GM11168 (cell line): Measurements from ENCODE around the gene MBOAT2.
"Not testable (repeated sequence)": the region's sequence is repeated elsewhere in the genome, so short reads cannot be mapped to it uniquely, and the experiment has no call there.

ENCODE experiments used
- in situ Hi-C: fragments of 300-500 bp; cut with MboI; formaldehyde crosslinking; loops from one replicate; pipeline ENCODE4 v1.12.0; 2022; ENCODE audit warnings: low sequenced_read_pairs; ENCODE audit not compliant: unreplicated experiment

Gene MBOAT2

DNA sequence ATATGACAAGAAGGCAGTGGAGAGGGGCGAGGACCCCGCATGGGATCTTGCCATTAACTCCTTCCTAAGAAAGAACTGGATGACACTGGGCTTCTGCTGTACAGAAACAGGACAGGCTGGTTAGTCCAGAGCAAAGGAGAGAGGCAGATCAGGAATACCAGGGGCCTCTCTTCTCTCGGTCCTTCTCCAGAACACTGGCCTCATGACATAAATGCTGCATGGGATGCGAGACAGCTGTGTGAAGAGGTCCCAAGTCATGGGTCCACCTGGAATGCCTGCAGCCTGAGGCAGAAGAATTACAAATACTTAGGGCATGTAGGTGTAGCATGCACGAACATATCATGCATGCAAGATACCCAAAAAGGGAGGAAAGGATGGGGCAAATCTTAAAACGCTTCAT is 9.1 kb downstream of the MBOAT2 start:
- in situ Hi-C loops = no loop called here

GRCh38 chr2:8993902-8994278 is 9.6 kb downstream of the MBOAT2 start:
- in situ Hi-C loops = no loop called here

DNA sequence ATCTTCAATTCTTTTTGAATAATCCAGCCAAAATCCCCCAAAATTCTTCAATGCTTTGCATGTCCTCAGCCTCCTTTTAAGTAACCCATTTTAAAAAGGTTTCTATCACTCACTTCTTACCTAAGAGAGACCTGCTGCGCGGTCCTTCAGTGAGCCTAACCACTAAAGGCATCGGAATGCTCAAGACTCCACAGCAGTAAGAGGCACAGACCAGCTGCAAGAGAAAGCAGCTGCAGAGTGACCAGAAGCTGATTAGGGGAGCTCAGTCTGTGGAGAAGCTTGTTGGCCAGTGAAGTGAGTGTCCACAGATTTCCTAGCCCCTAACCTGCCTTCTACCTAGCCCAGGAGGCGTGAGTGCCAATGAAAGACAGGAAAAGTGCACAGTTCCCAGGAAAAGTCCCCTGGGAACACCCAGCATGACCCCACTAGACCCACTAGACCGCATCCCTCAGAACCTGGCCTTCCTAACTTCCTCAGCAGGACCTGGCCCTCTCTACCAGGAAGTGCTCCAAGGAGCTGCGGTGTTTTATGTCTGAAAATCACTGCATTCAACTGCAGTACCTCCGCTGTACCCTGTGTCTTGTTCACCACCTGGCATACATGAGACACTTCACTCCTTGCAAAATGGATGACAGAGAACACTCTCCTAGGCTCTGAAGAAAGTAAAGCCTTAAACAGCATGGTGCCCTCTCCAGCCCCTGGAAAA is 10.1 kb downstream of the MBOAT2 start:
- in situ Hi-C loops = no loop called here

GRCh38 chr2:8992643-8993042 is 10.8 kb downstream of the MBOAT2 start:
- in situ Hi-C loops = no loop called here

GRCh38 chr2:8989536-8990079 is 13.9 kb downstream of the MBOAT2 start:
- in situ Hi-C loops = no loop called here

GRCh38 chr2:8987410-8987809 is 16.1 kb downstream of the MBOAT2 start:
- in situ Hi-C loops = no loop called here

- in situ Hi-C loops = no loop called here
Measured at GRCh38 chr2:8986327-8986976, 17.0 kb downstream of the MBOAT2 start.

DNA sequence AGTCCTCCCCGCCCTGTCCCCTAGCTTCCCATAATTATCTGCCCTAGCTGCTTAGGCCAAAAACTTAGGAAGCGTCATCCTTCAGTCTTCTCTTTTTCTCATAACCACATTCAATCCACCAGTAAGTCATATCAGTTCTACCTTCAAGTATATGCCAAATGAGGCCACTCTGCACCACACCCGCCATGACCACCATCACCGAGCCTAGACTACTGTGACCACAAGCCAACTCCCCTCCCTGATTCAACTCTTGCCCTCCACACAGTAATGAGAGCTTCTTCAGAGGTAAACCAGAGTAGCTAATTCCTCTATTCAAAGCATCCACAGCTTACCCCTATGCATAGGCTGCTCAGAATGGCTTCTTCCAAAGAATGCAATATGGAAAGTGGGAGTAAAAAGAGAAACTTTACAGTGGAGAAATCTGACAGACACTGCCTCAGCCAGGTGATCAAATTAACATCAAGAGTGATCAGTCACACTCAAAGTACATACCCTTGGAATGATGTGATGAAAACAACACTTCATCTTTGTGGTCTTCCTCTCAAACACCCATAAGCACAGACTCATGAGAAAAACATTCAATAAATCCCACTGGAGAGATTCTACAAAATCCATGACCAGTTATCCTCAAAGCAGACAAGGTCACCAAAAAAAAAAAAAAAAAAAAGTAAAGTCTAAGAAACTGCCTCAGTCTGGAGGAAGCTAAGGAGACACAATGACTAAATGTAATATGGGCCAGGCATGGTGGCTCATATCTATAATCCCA is 17.7 kb downstream of the MBOAT2 start:
- in situ Hi-C loops = no loop called here

DNA sequence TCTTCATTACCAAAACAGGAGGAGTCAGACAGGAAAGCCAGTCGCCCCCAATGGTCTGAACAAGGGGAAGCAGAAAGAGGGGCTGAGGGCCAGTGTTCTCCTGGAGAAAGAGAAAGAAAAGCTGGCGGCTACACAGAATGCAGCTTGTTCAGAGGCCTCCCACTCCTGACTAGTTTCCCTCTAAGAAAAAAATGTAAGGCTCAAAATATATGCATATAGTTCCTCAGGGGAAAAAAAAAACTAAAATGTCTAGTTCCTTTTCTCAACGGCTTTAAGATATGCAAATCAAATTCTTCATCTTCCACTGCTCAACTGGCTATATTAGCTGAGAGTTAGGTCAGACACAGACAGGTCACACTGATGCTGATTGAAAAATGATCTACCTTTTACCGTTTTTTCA is 18.6 kb downstream of the MBOAT2 start:
- in situ Hi-C loops = no loop called here

DNA sequence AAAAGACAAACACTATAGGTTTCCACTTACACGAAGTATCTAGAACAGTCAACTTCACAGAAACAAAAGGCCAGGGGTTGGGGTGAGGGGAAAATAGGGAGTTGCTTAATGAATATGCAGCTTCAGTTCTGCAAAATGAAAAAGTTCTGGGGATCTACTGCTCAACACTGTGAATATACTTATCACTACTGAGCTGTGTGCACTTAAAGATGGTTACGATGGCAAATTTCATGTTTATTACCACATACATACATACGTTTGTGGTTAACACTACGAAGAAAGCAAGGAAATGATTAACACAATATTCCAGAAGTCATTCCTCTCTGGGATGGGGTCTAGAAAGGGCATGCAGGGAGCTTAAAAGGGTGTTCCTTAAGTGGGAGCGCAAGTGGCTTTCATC is 19.3 kb downstream of the MBOAT2 start:
- in situ Hi-C loops = no loop called here

DNA sequence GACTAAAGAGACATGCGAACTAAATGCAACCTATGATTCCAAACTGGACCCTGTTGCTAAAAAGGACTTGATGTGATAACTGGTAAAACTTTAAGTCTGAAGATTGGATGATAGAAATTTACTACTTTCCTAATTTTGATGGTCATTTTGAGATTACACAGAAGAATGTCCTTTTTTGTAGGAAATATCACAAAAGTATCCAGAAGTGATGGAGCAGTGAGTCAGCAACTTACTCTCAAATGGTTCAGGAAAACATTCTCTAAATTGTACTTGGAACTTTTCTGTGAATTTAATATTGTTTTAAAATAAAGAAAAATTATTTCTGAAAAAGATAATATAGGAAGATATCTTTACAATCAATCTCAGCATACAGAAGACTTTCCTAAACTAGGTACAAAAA is 19.9 kb downstream of the MBOAT2 start:
- in situ Hi-C loops = no loop called here

- in situ Hi-C loops = no loop called here
Measured at GRCh38 chr2:8981876-8982275, 21.6 kb downstream of the MBOAT2 start.

- in situ Hi-C loops = no loop called here
Measured at GRCh38 chr2:8980096-8980495, 23.4 kb downstream of the MBOAT2 start.

- in situ Hi-C loops = no loop called here
Measured at GRCh38 chr2:8977758-8978157, 25.7 kb downstream of the MBOAT2 start.

DNA sequence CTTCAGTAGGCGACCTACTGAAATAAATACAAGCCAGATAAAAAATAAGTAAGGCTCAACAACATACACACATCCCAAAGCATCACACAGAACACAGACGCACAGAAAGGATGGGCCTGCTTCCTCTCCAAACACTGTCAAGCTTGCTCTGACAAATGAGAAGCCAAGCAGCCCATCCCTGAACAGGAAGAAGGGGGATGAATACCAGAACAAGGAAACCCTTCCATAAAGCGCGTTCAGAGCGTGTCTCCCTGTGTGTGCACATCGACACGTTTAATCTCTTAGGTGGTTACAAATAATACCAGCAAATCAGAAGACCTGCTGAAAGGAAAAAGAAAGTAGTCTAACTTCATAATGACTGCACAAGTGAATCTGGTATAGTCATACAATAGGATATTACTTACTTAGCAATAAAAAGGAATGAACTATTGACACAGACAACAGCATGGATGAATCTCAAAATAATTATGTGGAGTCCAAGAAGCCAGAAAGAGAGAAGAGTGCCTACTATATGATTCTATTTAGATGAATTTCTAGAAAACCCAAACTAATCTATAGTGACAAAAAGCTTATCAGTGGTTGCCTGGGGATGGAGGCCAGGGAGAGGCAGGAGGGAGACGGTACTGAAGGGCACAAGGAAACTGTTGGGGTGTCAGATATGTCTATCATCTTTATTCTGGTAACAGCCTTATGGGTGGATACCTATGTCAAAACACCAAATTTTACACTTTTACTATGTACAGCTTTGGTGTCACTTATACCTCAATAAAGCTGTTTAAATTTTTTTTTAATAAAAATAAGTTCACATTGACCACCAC is 26.8 kb downstream of the MBOAT2 start:
- in situ Hi-C loops = no loop called here

DNA sequence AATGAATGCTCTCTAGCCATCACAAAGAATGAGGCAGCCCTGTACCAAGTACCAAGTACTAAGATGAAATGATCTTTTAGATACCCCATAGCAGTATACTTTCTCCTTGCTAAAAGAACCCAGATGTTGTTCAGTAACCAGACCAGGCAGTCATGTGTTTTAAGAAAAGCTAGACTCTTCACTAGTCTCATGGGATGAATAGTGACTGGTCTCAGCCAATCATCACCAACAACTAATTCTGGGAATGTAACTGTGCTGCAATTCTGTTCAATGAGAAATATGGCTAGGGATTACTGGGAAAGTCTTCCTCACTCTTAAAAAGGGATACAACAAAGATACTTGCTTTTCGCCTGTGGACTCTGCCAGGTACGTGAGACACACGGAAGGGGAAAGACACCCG is 29.5 kb downstream of the MBOAT2 start:
- in situ Hi-C loops = no loop called here

GRCh38 chr2:8973017-8973416 is 30.5 kb downstream of the MBOAT2 start:
- in situ Hi-C loops = not testable (repeated sequence)

GRCh38 chr2:8972535-8972934 is 30.9 kb downstream of the MBOAT2 start:
- in situ Hi-C loops = not testable (repeated sequence)

DNA sequence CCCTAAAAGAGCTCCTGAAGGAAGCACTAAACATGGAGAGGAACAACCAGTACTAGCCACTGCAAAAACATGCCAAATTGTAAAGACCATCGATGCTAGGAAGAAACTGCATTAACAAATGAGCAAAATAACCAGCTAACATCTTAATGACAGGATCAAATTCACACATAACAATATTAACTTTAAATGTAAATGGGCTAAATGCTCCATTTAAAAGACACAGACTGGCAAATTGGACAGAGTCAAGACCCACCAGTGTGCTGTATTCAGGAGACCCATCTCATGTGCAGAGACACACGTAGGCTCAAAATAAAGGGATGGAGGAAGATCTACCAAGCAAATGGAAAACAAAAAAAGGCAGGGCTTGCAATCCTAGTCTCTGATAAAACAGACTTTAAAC is 34.1 kb downstream of the MBOAT2 start:
- in situ Hi-C loops = not testable (repeated sequence)

DNA sequence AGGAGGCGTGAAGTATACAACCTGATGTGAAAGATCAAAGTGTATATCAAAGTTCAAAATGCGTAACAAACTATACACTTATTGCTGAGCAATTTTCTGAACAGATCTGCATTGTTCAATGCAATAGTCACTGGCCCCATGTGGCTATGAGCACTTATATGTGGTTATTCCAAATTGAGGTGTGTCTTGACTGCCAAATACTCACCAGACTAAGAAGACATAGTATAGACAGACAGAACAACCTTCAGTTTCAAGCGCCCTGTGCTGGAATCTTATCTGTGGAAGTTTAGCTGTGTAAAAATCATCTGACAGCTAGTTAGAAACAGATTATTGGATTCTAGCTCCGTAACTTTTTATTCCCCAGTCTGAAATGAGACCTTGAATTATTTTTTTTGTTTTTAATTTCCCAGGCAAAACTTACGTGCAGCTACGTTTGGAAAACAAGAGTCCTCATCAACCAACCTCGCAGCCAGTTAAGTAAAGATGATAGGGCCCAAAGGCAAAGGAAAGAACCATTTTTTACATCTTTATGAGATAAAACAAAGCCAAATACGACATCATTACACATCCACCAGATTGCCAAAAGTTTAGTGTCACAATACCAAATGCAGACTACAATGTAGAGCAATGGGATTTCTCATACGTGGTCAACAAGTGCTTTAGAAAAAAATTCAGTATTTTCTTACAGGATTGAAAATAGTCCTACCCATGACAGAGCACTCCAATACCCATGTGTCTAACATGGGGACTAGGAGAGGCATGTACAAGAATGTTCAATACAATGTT is 37.2 kb downstream of the MBOAT2 start:
- in situ Hi-C loops = no loop called here
